Measurements from ENCODE around the gene CD19.

DNA sequence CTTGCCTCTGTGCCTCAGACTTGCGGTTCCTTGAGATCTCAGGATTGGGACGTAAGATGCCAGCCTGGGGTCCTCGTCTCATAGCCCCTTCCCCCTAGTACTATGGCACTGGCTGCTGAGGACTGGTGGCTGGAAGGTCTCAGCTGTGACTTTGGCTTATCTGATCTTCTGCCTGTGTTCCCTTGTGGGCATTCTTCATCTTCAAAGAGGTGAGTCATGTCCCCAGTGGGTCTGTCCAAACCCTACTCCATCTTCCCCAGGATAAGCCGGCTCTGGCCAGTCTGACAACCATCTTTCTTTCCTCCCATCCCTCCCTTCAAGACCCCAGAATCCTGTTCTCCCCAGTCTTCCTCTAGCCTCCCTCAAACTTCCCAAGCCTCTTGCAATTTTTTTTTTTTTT lies 3.6 kb downstream of the CD19 start:
- TF ChIP-seq, protein P1, sequence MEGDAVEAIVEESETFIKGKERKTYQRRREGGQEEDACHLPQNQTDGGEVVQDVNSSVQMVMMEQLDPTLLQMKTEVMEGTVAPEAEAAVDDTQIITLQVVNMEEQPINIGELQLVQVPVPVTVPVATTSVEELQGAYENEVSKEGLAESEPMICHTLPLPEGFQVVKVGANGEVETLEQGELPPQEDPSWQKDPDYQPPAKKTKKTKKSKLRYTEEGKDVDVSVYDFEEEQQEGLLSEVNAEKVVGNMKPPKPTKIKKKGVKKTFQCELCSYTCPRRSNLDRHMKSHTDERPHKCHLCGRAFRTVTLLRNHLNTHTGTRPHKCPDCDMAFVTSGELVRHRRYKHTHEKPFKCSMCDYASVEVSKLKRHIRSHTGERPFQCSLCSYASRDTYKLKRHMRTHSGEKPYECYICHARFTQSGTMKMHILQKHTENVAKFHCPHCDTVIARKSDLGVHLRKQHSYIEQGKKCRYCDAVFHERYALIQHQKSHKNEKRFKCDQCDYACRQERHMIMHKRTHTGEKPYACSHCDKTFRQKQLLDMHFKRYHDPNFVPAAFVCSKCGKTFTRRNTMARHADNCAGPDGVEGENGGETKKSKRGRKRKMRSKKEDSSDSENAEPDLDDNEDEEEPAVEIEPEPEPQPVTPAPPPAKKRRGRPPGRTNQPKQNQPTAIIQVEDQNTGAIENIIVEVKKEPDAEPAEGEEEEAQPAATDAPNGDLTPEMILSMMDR (IDR thresholded peaks at IDR 0.05): no peak
- TF ChIP-seq POLR2A (IDR thresholded peaks at IDR 0.05) (no peak), POLR2AphosphoS5 (IDR thresholded peaks at IDR 0.05) (no peak)
